ENCODE results near the gene SPTAN1. TPM values are rescaled to one million over a fixed set of nuclear protein-coding genes. Genes with fewer than 3 reads are reported as not detected.

Gene SPTAN1
- total and polyA plus RNA-seq, 2 of the 4 experiments (the other 2 are of a cell fraction), result 275 to 327 TPM

GRCh38 chr9:128579194-128579593 lies 26.8 kb downstream of the SPTAN1 start:
- in situ Hi-C loops (cut with MboI; ENCODE audit: low sequenced_read_pairs), result no loop called here

More at GRCh38 chr9:128579194-128579593, 26.8 kb downstream of the SPTAN1 start:
- Histone ChIP-seq H3K4ac (ENCODE audit: low read depth, low read length) (no peak overlapping the region), H3K4me3 (ENCODE audit: insufficient read depth, low read depth, low read length) (no peak overlapping the region), H2BK20ac (ENCODE audit: low read depth, low read length) (no peak overlapping the region), H2AK9ac (replicated peaks; ENCODE audit: low read depth, low read length, poor library complexity) (no peak overlapping the region), H2BK5ac (ENCODE audit: low read depth, low read length, poor library complexity, severe bottlenecking) (no peak overlapping the region), H3K56ac (ENCODE audit: extremely low read depth, insufficient read depth, low read length) (no peak overlapping the region), H2BK15ac (ENCODE audit: low read depth, low read length) (no peak overlapping the region), H3K4me1 (ENCODE audit: control insufficient read depth, insufficient read depth, low read length) (no peaks in the 10 kb centered on the region), H4K91ac (ENCODE audit: insufficient read depth, low read depth, low read length) (no peak overlapping the region), H3K27me3 (ENCODE audit: control insufficient read depth, insufficient read depth, low read length) (no peaks in the 10 kb centered on the region), H4K8ac (ENCODE audit: low read depth in 2 of 2, low read length in 2 of 2) (no peak overlapping the region), H3K4me2 (ENCODE audit: low read depth, low read length) (no peak overlapping the region), H3K9me3 (ENCODE audit: control insufficient read depth, insufficient read depth, low read length) (no peaks in the 10 kb centered on the region), H3K36me3 (ENCODE audit: control insufficient read depth, insufficient read depth, low read length) (peaks cover 79% of the 10 kb centered on the region), H4K20me1 (ENCODE audit: insufficient read depth, low read length) (peaks cover 6% of the 10 kb centered on the region; the same call in 1 of the 2 replicates), H2BK120ac (ENCODE audit: low read depth, low read length) (no peak overlapping the region), H2AK5ac (ENCODE audit: low read depth, low read length) (no peak overlapping the region), H3K79me1 (ENCODE audit: low read depth in 1 of 2, low read length in 2 of 2) (peaks cover 25 to 27% of the 10 kb centered on the region in 2 experiments), H3K14ac (replicated peaks; ENCODE audit: low read depth, low read length) (no peak overlapping the region), H2AFZ (replicated peaks; ENCODE audit: low read length, poor library complexity) (no peak overlapping the region), H3K27ac (ENCODE audit: insufficient read depth, low read length) (no peak overlapping the region), H3K18ac (ENCODE audit: low read depth, low read length) (no peak overlapping the region), H3K9ac (ENCODE audit: low read depth, low read length) (no peak overlapping the region), H4K5ac (ENCODE audit: low read depth, low read length) (no peak overlapping the region), H3K9me1 (ENCODE audit: insufficient read depth, low read length) (peaks cover 8% of the 10 kb centered on the region; the same call in 1 of the 2 replicates), H3K23ac (ENCODE audit: low read depth, low read length) (no peak overlapping the region)
- TF ChIP-seq CHD1 (IDR thresholded peaks at IDR 0.05; ENCODE audit: low read depth, low read length), result no peak
- no peak for TF ChIP-seq POLR2A (IDR thresholded peaks at IDR 0.05; ENCODE audit: low read depth, low read length)
- TF ChIP-seq SMC3 (IDR thresholded peaks at IDR 0.05; ENCODE audit: low read depth, low read length), result no peak
- TF ChIP-seq MAZ (IDR thresholded peaks at IDR 0.05; ENCODE audit: borderline replicate concordance, low read depth, low read length), result no peak
- TF ChIP-seq, protein P1, sequence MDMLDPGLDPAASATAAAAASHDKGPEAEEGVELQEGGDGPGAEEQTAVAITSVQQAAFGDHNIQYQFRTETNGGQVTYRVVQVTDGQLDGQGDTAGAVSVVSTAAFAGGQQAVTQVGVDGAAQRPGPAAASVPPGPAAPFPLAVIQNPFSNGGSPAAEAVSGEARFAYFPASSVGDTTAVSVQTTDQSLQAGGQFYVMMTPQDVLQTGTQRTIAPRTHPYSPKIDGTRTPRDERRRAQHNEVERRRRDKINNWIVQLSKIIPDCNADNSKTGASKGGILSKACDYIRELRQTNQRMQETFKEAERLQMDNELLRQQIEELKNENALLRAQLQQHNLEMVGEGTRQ (IDR thresholded peaks at IDR 0.05; ENCODE audit: low read depth, low read length), result no peak
- no peak for TF ChIP-seq RAD21 (IDR thresholded peaks at IDR 0.05; ENCODE audit: low read length)
- TF ChIP-seq RFX5 (IDR thresholded peaks at IDR 0.05; ENCODE audit: low read depth, low read length), result no peak
- TF ChIP-seq MXI1 (IDR thresholded peaks at IDR 0.05; ENCODE audit: borderline replicate concordance, low read depth, low read length), result no peak
- TF ChIP-seq CEBPB (IDR thresholded peaks at IDR 0.05; ENCODE audit: low read depth, low read length), result no peak
- TF ChIP-seq FOS (IDR thresholded peaks at IDR 0.05; ENCODE audit: low read depth, low read length), result no peak
- no peak for TF ChIP-seq NFE2L2 (IDR thresholded peaks at IDR 0.05; ENCODE audit: low read depth, low read length)
- TF ChIP-seq, protein P2, sequence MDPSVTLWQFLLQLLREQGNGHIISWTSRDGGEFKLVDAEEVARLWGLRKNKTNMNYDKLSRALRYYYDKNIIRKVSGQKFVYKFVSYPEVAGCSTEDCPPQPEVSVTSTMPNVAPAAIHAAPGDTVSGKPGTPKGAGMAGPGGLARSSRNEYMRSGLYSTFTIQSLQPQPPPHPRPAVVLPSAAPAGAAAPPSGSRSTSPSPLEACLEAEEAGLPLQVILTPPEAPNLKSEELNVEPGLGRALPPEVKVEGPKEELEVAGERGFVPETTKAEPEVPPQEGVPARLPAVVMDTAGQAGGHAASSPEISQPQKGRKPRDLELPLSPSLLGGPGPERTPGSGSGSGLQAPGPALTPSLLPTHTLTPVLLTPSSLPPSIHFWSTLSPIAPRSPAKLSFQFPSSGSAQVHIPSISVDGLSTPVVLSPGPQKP (IDR thresholded peaks at IDR 0.05; ENCODE audit: borderline replicate concordance, low read depth, low read length), result no peak
- TF ChIP-seq MAFK (IDR thresholded peaks at IDR 0.05; ENCODE audit: low read depth, low read length), result no peak
- no peak for TF ChIP-seq RCOR1 (IDR thresholded peaks at IDR 0.05; ENCODE audit: insufficient replicate concordance, low read length)
- TF ChIP-seq BHLHE40 (IDR thresholded peaks at IDR 0.05; ENCODE audit: low read depth, low read length), result no peak
- TF ChIP-seq, protein P3, sequence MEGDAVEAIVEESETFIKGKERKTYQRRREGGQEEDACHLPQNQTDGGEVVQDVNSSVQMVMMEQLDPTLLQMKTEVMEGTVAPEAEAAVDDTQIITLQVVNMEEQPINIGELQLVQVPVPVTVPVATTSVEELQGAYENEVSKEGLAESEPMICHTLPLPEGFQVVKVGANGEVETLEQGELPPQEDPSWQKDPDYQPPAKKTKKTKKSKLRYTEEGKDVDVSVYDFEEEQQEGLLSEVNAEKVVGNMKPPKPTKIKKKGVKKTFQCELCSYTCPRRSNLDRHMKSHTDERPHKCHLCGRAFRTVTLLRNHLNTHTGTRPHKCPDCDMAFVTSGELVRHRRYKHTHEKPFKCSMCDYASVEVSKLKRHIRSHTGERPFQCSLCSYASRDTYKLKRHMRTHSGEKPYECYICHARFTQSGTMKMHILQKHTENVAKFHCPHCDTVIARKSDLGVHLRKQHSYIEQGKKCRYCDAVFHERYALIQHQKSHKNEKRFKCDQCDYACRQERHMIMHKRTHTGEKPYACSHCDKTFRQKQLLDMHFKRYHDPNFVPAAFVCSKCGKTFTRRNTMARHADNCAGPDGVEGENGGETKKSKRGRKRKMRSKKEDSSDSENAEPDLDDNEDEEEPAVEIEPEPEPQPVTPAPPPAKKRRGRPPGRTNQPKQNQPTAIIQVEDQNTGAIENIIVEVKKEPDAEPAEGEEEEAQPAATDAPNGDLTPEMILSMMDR (conservative IDR thresholded peaks at IDR 0.05; ENCODE audit: low read depth, low read length), result no peak
- dilution Hi-C loops (cut with HindIII; ENCODE audit: low sequenced_read_pairs, unreplicated experiment), result no loop called here
- ATAC-seq (ENCODE audit: low read depth) (no peak), DNase-seq (no peak)
- POLR2A ChIA-PET (ENCODE audit: unreplicated experiment), result no interaction called here
- CTCF ChIA-PET, result interaction anchor here (1.2 kb wide), 1 partner anchor 18 kb away, joined by 3 read pairs; no protein-coding TSS in a partner anchor
- no TSS peak for BruUV-seq (replicated peaks)
- WGBS, 2 experiments (ENCODE audit: extremely low coverage in 2 of 2, insufficient read length in 1 of 2), result no CpG with 5 or more reads among the region's 1 CpG
- intact Hi-C loops (cut with micrococcal nuclease), result loop anchor here (5.0 to 10.0 kb wide), 2 partner anchors 33 to 116 kb away; no protein-coding TSS in a partner anchor
